ENCODE measurements around the gene PHF13. TPM values are rescaled to one million over a fixed set of nuclear protein-coding genes. Genes with fewer than 3 reads are reported as not detected.

Gene PHF13
- total RNA-seq, 3 donors from 2014 or later (not counting 1 experiment from before 2014, with no cell fraction given), result 7.3 to 14.2 (median 10.9) TPM

- peak within 1 kb of the TSS; percentile 90 for H3K4me3 Mint-ChIP-seq
- peak; percentile 41 for TF ChIP-seq CTCF (IDR thresholded peaks at IDR 0.05)
- H3K27ac Mint-ChIP-seq, result peak within 1 kb of the TSS; percentile 61 to 84
- H3K36me3 Mint-ChIP-seq, result no peaks in the 10 kb centered on the region
- no peaks in the 10 kb centered on the region for H3K27me3 Mint-ChIP-seq (ENCODE audit: low read depth in 2 of 2)
- ATAC-seq, result peak; percentile 97 to 98 (median 98)
- H3K9me3 ChIP-seq (ENCODE audit: control insufficient read depth, insufficient read depth, low read length), result no peaks in the 10 kb centered on the region
- peaks cover 23% of the 10 kb centered on the region for H3K4me1 ChIP-seq (ENCODE audit: control insufficient read depth, insufficient read depth, low read length)
- H3K4me1 Mint-ChIP-seq, result peaks cover 30 to 31% of the 10 kb centered on the region in 2 donors
- intact Hi-C loops (cut with micrococcal nuclease), result no loop called here
- no peaks in the 10 kb centered on the region for H3K27me3 ChIP-seq (ENCODE audit: control insufficient read depth, insufficient read depth, low read length)
- 2% methylated on average over 73 of the region's 73 CpGs for WGBS (ENCODE audit: insufficient coverage)
- peak within 1 kb of the TSS; percentile 57 for H3K4me3 ChIP-seq (ENCODE audit: low read length)
- H3K9me3 Mint-ChIP-seq, result no peaks in the 10 kb centered on the region
- H3K27ac ChIP-seq (ENCODE audit: low read length), result peak within 1 kb of the TSS; percentile 60
- DNase-seq, result peak; percentile 82 to 93
- peaks cover 27% of the 10 kb centered on the region for H3K36me3 ChIP-seq (ENCODE audit: control insufficient read depth, insufficient read depth, low read length)
These were observed 11.4 kb downstream of the PHF13 start, which contains the start of gene THAP3 for GRCh38 chr1:6624710-6625583. THAP3 (plus strand) TSS chr1:6624868; CDS start chr1:6625219, 351 bp downstream.

- Histone ChIP-seq H3K4me1 (ENCODE audit: control insufficient read depth, insufficient read depth, low read length) (peaks cover 23% of the 10 kb centered on the region), H3K27ac (ENCODE audit: low read length) (no peak overlapping the region), H3K27me3 (ENCODE audit: control insufficient read depth, insufficient read depth, low read length) (no peaks in the 10 kb centered on the region), H3K4me3 (ENCODE audit: low read length) (peak overlapping the region; percentile 57), H3K9me3 (ENCODE audit: control insufficient read depth, insufficient read depth, low read length) (no peaks in the 10 kb centered on the region), H3K36me3 (ENCODE audit: control insufficient read depth, insufficient read depth, low read length) (peaks cover 27% of the 10 kb centered on the region)
- no peaks in the 10 kb centered on the region for H3K36me3 Mint-ChIP-seq
- DNase-seq (peak in 1 of 2 donors; percentile 27), ATAC-seq (peak in 2 of 3 donors; percentile 37 to 43)
- intact Hi-C loops (cut with micrococcal nuclease), result no loop called here
- peak overlapping the region; percentile 61 to 84 for H3K27ac Mint-ChIP-seq
- H3K9me3 Mint-ChIP-seq, result no peaks in the 10 kb centered on the region
- H3K4me3 Mint-ChIP-seq, result peak overlapping the region; percentile 90
- no peaks in the 10 kb centered on the region for H3K27me3 Mint-ChIP-seq (ENCODE audit: low read depth in 2 of 2)
- no peak for TF ChIP-seq CTCF (IDR thresholded peaks at IDR 0.05)
- 13% methylated on average over 32 of the region's 32 CpGs for WGBS (ENCODE audit: insufficient coverage)
- H3K4me1 Mint-ChIP-seq, result peaks cover 31 to 33% of the 10 kb centered on the region in 2 donors
These were observed 12.1 kb downstream of the PHF13 start for GRCh38 chr1:6625584-6626149.

GRCh38 chr1:6627031-6627430, 13.5 kb downstream of the PHF13 start:
- no peaks in the 10 kb centered on the region for H3K27me3 Mint-ChIP-seq (ENCODE audit: low read depth in 2 of 2)
- H3K27ac Mint-ChIP-seq, result peak overlapping the region in 1 of 2 donors; percentile 24
- Histone ChIP-seq H3K9me3 (ENCODE audit: control insufficient read depth, insufficient read depth, low read length) (no peaks in the 10 kb centered on the region), H3K27ac (ENCODE audit: low read length) (no peak overlapping the region), H3K36me3 (ENCODE audit: control insufficient read depth, insufficient read depth, low read length) (peaks cover 24% of the 10 kb centered on the region), H3K4me3 (ENCODE audit: low read length) (no peak overlapping the region), H3K27me3 (ENCODE audit: control insufficient read depth, insufficient read depth, low read length) (no peaks in the 10 kb centered on the region), H3K4me1 (ENCODE audit: control insufficient read depth, insufficient read depth, low read length) (peaks cover 23% of the 10 kb centered on the region)
- peaks cover 31 to 33% of the 10 kb centered on the region in 2 donors for H3K4me1 Mint-ChIP-seq
- WGBS (ENCODE audit: insufficient coverage), result 87% methylated on average over 9 of the region's 9 CpGs
- intact Hi-C loops (cut with micrococcal nuclease), result no loop called here
- H3K9me3 Mint-ChIP-seq, result no peaks in the 10 kb centered on the region
- peak overlapping the region; percentile 84 for H3K4me3 Mint-ChIP-seq
- ATAC-seq (no peak), DNase-seq (no peak)
- no peaks in the 10 kb centered on the region for H3K36me3 Mint-ChIP-seq
- no peak for TF ChIP-seq CTCF (IDR thresholded peaks at IDR 0.05)
